Measurements from ENCODE around the gene PSMC5. TPM values are rescaled to one million over a fixed set of nuclear protein-coding genes. Genes with fewer than 3 reads are reported as not detected.
"Not testable (repeated sequence)": the region's sequence is repeated elsewhere in the genome, so short reads cannot be mapped to it uniquely, and the experiment has no call there.

Gene PSMC5
- total RNA-seq, 1 donor from 2014 or later, result 116 TPM

DNA sequence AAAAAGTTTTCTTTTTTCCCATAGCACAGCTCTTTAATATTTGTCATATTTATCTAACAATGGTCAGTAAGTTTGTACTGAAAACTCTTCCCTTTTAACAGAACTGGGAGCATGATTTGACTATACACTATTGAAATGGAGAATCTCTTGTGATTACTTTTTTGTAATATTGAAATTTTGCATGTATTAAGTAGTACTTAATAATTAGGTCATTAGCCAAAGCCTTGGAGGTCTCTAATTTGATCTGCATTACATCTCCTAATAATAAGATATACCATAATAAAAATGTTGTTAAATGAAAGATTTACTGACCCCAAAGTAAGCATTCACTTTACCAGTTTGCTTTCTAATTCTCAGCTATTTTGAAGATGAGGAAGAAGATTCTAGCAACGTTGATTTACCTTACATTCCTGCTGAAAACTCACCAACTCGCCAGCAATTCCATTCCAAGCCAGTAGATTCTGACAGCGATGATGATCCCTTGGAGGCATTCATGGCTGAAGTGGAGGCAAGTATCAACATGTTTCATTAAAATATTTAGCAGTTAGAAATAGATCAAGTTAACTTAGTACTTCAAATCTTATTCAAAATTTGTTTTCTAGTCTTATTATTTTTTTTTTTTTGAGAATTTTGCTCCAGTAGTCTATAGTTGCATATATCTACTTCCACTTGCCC, 35.0 kb upstream of the PSMC5 start:
- Mint-ChIP-seq H3K27me3 (ENCODE audit: low read depth, unreplicated experiment) (no peaks in the 10 kb centered on the region), H3K4me3 (ENCODE audit: unreplicated experiment) (no peak overlapping the region), H3K36me3 (ENCODE audit: low read depth, unreplicated experiment) (peaks cover 15% of the 10 kb centered on the region), H3K4me1 (ENCODE audit: low read depth, unreplicated experiment) (no peaks in the 10 kb centered on the region), H3K9me3 (ENCODE audit: unreplicated experiment) (no peaks in the 10 kb centered on the region), H3K27ac (ENCODE audit: unreplicated experiment) (peak overlapping the region; percentile 6)
- H3K9ac ChIP-seq (ENCODE audit: low read length), result no peak overlapping the region
- no peak overlapping the region for H2AFZ ChIP-seq (ENCODE audit: low read depth, low read length)
- no peak for DNase-seq (ENCODE audit: low read depth)
- no peak overlapping the region for H3K4me2 ChIP-seq (ENCODE audit: low read length)
- H3K4me1 ChIP-seq (ENCODE audit: insufficient read depth, low read length), result no peaks in the 10 kb centered on the region
- peaks cover 64% of the 10 kb centered on the region for H4K20me1 ChIP-seq (ENCODE audit: insufficient read depth, low read length)
- H3K4me3 ChIP-seq (ENCODE audit: insufficient read depth, low read depth, low read length), result no peak overlapping the region
- H3K36me3 ChIP-seq (ENCODE audit: insufficient read depth, low read length), result peaks cover 63% of the 10 kb centered on the region
- no peaks in the 10 kb centered on the region for H3K9me3 ChIP-seq (ENCODE audit: insufficient read depth, low read depth, low read length)
- no peak for FAIRE-seq
- H3K79me2 ChIP-seq (ENCODE audit: insufficient read depth, low read length), result peaks cover 84% of the 10 kb centered on the region
- no peak overlapping the region for H3K27ac ChIP-seq (ENCODE audit: low read depth, low read length)
- H3K27me3 ChIP-seq (ENCODE audit: insufficient read depth, low read length), result no peaks in the 10 kb centered on the region
- TF ChIP-seq EZH2 (IDR thresholded peaks at IDR 0.05; ENCODE audit: insufficient read depth, low read length), result no peak
- TF ChIP-seq, protein P1, sequence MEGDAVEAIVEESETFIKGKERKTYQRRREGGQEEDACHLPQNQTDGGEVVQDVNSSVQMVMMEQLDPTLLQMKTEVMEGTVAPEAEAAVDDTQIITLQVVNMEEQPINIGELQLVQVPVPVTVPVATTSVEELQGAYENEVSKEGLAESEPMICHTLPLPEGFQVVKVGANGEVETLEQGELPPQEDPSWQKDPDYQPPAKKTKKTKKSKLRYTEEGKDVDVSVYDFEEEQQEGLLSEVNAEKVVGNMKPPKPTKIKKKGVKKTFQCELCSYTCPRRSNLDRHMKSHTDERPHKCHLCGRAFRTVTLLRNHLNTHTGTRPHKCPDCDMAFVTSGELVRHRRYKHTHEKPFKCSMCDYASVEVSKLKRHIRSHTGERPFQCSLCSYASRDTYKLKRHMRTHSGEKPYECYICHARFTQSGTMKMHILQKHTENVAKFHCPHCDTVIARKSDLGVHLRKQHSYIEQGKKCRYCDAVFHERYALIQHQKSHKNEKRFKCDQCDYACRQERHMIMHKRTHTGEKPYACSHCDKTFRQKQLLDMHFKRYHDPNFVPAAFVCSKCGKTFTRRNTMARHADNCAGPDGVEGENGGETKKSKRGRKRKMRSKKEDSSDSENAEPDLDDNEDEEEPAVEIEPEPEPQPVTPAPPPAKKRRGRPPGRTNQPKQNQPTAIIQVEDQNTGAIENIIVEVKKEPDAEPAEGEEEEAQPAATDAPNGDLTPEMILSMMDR (IDR thresholded peaks at IDR 0.05; ENCODE audit: insufficient read depth, low read depth, low read length), result no peak

DNA sequence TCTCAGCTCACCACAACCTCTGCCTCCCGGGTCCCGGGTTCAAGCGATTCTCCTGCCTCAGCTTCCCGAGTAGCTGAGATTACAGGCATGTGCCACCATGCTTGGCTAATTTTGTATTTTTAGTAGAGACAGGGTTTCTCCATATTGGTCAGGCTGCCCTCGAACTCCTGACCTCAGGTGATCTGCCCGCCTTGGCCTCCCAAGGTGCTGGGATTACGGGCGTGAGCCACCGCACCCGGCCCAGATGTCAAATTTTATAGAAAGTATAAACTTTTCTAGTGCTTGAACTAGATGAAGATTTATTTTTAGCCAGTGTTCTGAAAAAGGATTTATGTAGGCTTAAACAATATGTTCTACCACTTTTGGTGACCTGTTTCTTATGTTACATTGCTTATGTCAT, 30.9 kb upstream of the PSMC5 start:
- not testable (repeated sequence) for H3K27ac Mint-ChIP-seq (ENCODE audit: unreplicated experiment); H3K27me3 ChIP-seq (ENCODE audit: insufficient read depth, low read length); H3K9me3 ChIP-seq (ENCODE audit: insufficient read depth, low read depth, low read length); H3K4me1 Mint-ChIP-seq (ENCODE audit: low read depth, unreplicated experiment); FAIRE-seq; H3K4me2 ChIP-seq (ENCODE audit: low read length); H3K4me1 ChIP-seq (ENCODE audit: insufficient read depth, low read length); H3K36me3 Mint-ChIP-seq (ENCODE audit: low read depth, unreplicated experiment); H3K27me3 Mint-ChIP-seq (ENCODE audit: low read depth, unreplicated experiment); DNase-seq (ENCODE audit: low read depth); H2AFZ ChIP-seq (ENCODE audit: low read depth, low read length); H3K9me3 Mint-ChIP-seq (ENCODE audit: unreplicated experiment); H3K27ac ChIP-seq (ENCODE audit: low read depth, low read length); H3K4me3 Mint-ChIP-seq (ENCODE audit: unreplicated experiment); H3K4me3 ChIP-seq (ENCODE audit: insufficient read depth, low read depth, low read length); H3K9ac ChIP-seq (ENCODE audit: low read length)
- Histone ChIP-seq H4K20me1 (ENCODE audit: insufficient read depth, low read length) (peaks cover 38% of the 10 kb centered on the region), H3K36me3 (ENCODE audit: insufficient read depth, low read length) (peaks cover 72% of the 10 kb centered on the region), H3K79me2 (ENCODE audit: insufficient read depth, low read length) (peaks cover 62% of the 10 kb centered on the region)

DNA sequence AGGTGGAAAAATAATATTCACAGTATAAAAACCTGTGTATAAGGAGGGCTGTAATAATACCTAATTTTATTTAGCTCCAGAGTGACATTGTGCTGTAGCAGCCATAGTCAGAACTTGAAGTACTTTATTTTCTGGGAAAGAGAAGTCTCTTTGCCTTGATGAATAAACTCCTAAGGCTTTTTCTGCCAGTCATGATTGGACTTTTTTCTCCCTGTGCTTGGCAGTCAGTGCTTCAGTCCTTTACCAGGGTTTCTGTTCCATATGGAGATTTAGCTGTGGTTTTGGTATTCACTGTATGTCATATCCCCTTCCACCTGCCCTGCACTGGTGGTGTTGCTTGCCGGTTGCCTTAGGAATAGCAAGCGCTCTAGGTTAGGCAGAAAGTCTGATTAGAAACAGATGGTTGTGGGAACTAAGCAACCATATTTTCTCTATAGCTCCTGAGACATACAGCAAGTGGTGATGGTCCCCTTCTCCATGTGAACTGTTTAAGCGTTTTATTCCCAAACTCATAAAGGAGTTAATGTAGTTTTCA, 28.6 kb upstream of the PSMC5 start:
- DNase-seq (ENCODE audit: low read depth) (no peak), FAIRE-seq (no peak)
- TF ChIP-seq EZH2 (IDR thresholded peaks at IDR 0.05; ENCODE audit: insufficient read depth, low read length), result no peak
- TF ChIP-seq, protein P1 (IDR thresholded peaks at IDR 0.05; ENCODE audit: insufficient read depth, low read depth, low read length), result no peak
- H3K36me3 Mint-ChIP-seq (ENCODE audit: low read depth, unreplicated experiment), result peaks cover 7% of the 10 kb centered on the region
- Histone ChIP-seq H3K4me3 (ENCODE audit: insufficient read depth, low read depth, low read length) (no peak overlapping the region), H3K27me3 (ENCODE audit: insufficient read depth, low read length) (no peaks in the 10 kb centered on the region), H3K36me3 (ENCODE audit: insufficient read depth, low read length) (peaks cover 79% of the 10 kb centered on the region), H2AFZ (ENCODE audit: low read depth, low read length) (no peak overlapping the region), H3K9me3 (ENCODE audit: insufficient read depth, low read depth, low read length) (no peaks in the 10 kb centered on the region), H4K20me1 (ENCODE audit: insufficient read depth, low read length) (peaks cover 29% of the 10 kb centered on the region), H3K9ac (ENCODE audit: low read length) (no peak overlapping the region), H3K4me2 (ENCODE audit: low read length) (no peak overlapping the region), H3K4me1 (ENCODE audit: insufficient read depth, low read length) (no peaks in the 10 kb centered on the region), H3K79me2 (ENCODE audit: insufficient read depth, low read length) (peaks cover 51% of the 10 kb centered on the region), H3K27ac (ENCODE audit: low read depth, low read length) (no peak overlapping the region)
- no peak overlapping the region for H3K27ac Mint-ChIP-seq (ENCODE audit: unreplicated experiment)
- no peak overlapping the region for H3K4me3 Mint-ChIP-seq (ENCODE audit: unreplicated experiment)
- H3K4me1 Mint-ChIP-seq (ENCODE audit: low read depth, unreplicated experiment), result no peaks in the 10 kb centered on the region
- H3K9me3 Mint-ChIP-seq (ENCODE audit: unreplicated experiment), result no peaks in the 10 kb centered on the region
- H3K27me3 Mint-ChIP-seq (ENCODE audit: low read depth, unreplicated experiment), result no peaks in the 10 kb centered on the region
